WTC11 (cell line): Measurements from ENCODE around the gene CCDC34. TPM values are rescaled to one million over a fixed set of nuclear protein-coding genes. Genes with fewer than 3 reads are reported as not detected.
"Not testable (repeated sequence)": the region's sequence is repeated elsewhere in the genome, so short reads cannot be mapped to it uniquely, and the experiment has no call there.

ENCODE experiments used
- ATAC-seq: fragments of 200-7000 bp; cut with Tn5 transposase; 2 replicates; pipeline ENCODE4 v1.10.0; 2021; ENCODE audit warnings: mild to moderate bottlenecking, moderate library complexity
- CTCF ChIA-PET: fragments of 300-600 bp; sonication (Branson Sonifier 250); formaldehyde crosslinking; loops from one replicate; lab custom pipeline; 2021; ENCODE audit warnings: antibody characterized with exemption; lab: Charles Lee
- POLR2A ChIA-PET: fragments of 350-600 bp; sonication (Branson Sonifier 250); formaldehyde crosslinking; loops from one replicate; lab custom pipeline; 2021; ENCODE audit warnings: antibody characterized with exemption; lab: Charles Lee
- DNase-seq: peaks from one replicate; pipeline ENCODE4 v3.0.0; 2021; ENCODE audit warnings: low spot score
- H3K27ac Mint-ChIP-seq: 2 replicates; pipeline ENCODE4 v1.8.0; 2021; ENCODE audit warnings: mixed read lengths
- H3K27me3 Mint-ChIP-seq: 2 replicates; pipeline ENCODE4 v1.8.0; 2021; ENCODE audit warnings: low read depth, mild to moderate bottlenecking, moderate library complexity, mixed read lengths
- H3K36me3 Mint-ChIP-seq: 2 replicates; pipeline ENCODE4 v1.8.0; 2021; ENCODE audit warnings: mixed read lengths
- H3K4me1 Mint-ChIP-seq: 2 replicates; pipeline ENCODE4 v1.8.0; 2022; ENCODE audit warnings: mixed read lengths
- H3K4me3 Mint-ChIP-seq: 2 replicates; pipeline ENCODE4 v1.8.0; 2021; ENCODE audit warnings: mild to moderate bottlenecking, moderate library complexity, mixed read lengths
- H3K9me3 Mint-ChIP-seq: 2 replicates; pipeline ENCODE4 v1.8.0; 2021; ENCODE audit warnings: mixed read lengths
- CREM ChIP-seq: sonication (generic); formaldehyde crosslinking; IDR thresholded peaks from 2 replicates; pipeline ENCODE4 v1.8.1; 2022; ENCODE audit warnings: mild to moderate bottlenecking, missing genetic modification reagents, moderate library complexity
- GABPB1 ChIP-seq: sonication (generic); formaldehyde crosslinking; IDR thresholded peaks from 2 replicates; pipeline ENCODE4 v1.8.1; 2023; ENCODE audit warnings: mild to moderate bottlenecking, missing genetic modification reagents
- GRHL2 ChIP-seq: fragments of 250-450 bp; sonication (Bioruptor Pico); IDR thresholded peaks from 2 replicates; pipeline ENCODE4 v1.8.0; 2022; ENCODE audit warnings: mild to moderate bottlenecking, moderate library complexity; ENCODE audit not compliant: insufficient replicate concordance, severe bottlenecking
- JUN ChIP-seq: sonication (generic); formaldehyde crosslinking; IDR thresholded peaks from 2 replicates; pipeline ENCODE4 v1.8.0; 2023; ENCODE audit warnings: mild to moderate bottlenecking, missing genetic modification reagents
- MYBL2 ChIP-seq: sonication (generic); formaldehyde crosslinking; IDR thresholded peaks from 2 replicates; pipeline ENCODE4 v1.8.1; 2023; ENCODE audit warnings: mild to moderate bottlenecking, moderate library complexity, missing genetic modification reagents
- ZNF416 ChIP-seq: fragments of 250-450 bp; sonication (Bioruptor Pico); IDR thresholded peaks from 2 replicates; pipeline ENCODE4 v1.9.0; 2021; ENCODE audit warnings: mild to moderate bottlenecking, inconsistent platforms
- total RNA-seq: library from RNA; stranded (reverse); gene quantifications from 3 replicates; pipeline ENCODE4 v1.2.3, GENCODE V29; 2021
- TF ChIP-seq, protein P1 (sequence below): sonication (generic); formaldehyde crosslinking; IDR thresholded peaks from 2 replicates; pipeline ENCODE4 v1.8.0; 2022; ENCODE audit warnings: missing genetic modification reagents
- TF ChIP-seq, protein P2 (sequence below): sonication (generic); formaldehyde crosslinking; IDR thresholded peaks from 2 replicates; pipeline ENCODE4 v1.8.1; 2023; ENCODE audit warnings: mild to moderate bottlenecking, missing genetic modification reagents, moderate library complexity
- TF ChIP-seq, protein P3 (sequence below): sonication (generic); formaldehyde crosslinking; IDR thresholded peaks from 2 replicates; pipeline ENCODE4 v1.8.1; 2022; ENCODE audit warnings: mild to moderate bottlenecking, moderate library complexity, missing genetic modification reagents
- TF ChIP-seq, protein P4 (sequence below): fragments of 250-450 bp; sonication (Bioruptor Pico); IDR thresholded peaks from 2 replicates; pipeline ENCODE4 v1.9.0; 2021; ENCODE audit warnings: mild to moderate bottlenecking
- TF ChIP-seq, protein P5 (sequence below): sonication (generic); formaldehyde crosslinking; IDR thresholded peaks from 2 replicates; pipeline ENCODE4 v1.8.0; 2023; ENCODE audit warnings: mild to moderate bottlenecking, missing genetic modification reagents

CCDC34 gene
- total RNA-seq, 1 experiment from 2014 or later: 23.7 TPM

DNA sequence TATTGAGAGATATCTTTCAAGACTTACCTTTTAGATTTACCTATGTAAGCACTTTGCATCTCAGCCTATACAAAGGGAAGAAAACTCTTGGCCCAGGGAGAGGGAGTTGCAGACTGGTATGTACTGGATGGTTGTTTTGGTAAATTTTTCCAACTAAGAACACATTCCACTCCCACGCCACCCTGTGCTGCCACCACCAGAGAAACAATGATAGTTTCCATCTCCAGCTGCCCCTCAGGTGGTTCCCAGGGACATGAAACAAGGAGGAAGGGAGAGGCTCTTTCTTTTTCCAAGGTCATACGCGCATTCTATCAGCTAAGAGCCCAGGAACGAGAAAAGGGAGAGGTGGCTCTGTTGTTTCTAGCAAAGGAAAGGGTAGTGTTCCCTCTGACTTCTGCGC lies 34.4 kb downstream of the CCDC34 start (continued):
- TF ChIP-seq, protein P1, sequence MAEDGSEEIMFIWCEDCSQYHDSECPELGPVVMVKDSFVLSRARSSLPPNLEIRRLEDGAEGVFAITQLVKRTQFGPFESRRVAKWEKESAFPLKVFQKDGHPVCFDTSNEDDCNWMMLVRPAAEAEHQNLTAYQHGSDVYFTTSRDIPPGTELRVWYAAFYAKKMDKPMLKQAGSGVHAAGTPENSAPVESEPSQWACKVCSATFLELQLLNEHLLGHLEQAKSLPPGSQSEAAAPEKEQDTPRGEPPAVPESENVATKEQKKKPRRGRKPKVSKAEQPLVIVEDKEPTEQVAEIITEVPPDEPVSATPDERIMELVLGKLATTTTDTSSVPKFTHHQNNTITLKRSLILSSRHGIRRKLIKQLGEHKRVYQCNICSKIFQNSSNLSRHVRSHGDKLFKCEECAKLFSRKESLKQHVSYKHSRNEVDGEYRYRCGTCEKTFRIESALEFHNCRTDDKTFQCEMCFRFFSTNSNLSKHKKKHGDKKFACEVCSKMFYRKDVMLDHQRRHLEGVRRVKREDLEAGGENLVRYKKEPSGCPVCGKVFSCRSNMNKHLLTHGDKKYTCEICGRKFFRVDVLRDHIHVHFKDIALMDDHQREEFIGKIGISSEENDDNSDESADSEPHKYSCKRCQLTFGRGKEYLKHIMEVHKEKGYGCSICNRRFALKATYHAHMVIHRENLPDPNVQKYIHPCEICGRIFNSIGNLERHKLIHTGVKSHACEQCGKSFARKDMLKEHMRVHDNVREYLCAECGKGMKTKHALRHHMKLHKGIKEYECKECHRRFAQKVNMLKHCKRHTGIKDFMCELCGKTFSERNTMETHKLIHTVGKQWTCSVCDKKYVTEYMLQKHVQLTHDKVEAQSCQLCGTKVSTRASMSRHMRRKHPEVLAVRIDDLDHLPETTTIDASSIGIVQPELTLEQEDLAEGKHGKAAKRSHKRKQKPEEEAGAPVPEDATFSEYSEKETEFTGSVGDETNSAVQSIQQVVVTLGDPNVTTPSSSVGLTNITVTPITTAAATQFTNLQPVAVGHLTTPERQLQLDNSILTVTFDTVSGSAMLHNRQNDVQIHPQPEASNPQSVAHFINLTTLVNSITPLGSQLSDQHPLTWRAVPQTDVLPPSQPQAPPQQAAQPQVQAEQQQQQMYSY: no peak
- TF ChIP-seq, protein P2, sequence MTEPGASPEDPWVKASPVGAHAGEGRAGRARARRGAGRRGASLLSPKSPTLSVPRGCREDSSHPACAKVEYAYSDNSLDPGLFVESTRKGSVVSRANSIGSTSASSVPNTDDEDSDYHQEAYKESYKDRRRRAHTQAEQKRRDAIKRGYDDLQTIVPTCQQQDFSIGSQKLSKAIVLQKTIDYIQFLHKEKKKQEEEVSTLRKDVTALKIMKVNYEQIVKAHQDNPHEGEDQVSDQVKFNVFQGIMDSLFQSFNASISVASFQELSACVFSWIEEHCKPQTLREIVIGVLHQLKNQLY (CRISPR knock-in tag): no peak

DNA sequence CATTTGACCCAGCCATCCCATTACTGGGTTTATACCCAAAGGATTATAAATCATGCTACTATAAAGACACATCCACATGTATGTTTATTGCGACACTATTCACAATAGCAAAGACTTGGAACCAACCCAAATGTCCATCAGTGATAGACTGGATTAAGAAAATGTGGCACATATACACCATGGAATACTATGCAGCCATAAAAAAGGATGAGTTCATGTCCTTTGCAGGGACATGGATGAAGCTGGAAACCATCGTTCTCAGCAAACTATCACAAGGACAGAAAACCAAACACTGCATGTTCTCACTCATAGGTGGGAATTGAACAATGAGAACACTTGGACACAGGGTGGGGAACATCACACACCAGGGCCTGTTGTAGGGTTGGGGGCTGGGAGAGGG lies 36.0 kb downstream of the CCDC34 start:
- POLR2A ChIA-PET, H3K27me3 Mint-ChIP-seq, CTCF ChIA-PET, DNase-seq, H3K4me3 Mint-ChIP-seq, ATAC-seq, H3K27ac Mint-ChIP-seq: not testable (repeated sequence)
- Mint-ChIP-seq H3K36me3 (peaks cover 29% of the 10 kb centered on the region), H3K4me1 (peaks cover 34% of the 10 kb centered on the region), H3K9me3 (peaks cover 30% of the 10 kb centered on the region)

DNA sequence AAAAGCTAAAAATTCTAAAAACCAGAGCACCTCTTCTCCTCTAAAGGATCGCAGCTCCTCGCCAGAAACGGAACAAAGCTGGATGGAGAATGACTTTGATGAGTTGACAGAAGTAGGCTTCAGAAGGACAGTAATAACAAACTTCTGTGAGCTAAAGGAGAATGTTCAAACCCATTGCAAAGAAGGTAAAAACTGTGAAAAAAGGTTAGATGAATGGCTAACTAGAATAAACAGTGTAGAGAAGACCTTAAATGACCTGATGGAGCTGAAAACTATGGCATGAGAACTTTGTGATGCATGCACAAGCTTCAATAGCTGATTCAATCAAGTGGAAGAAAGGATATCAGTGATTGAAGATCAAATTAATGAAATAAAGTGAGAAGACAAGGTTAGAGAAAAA lies 40.8 kb downstream of the CCDC34 start:
- ATAC-seq, H3K4me1 Mint-ChIP-seq, H3K27ac Mint-ChIP-seq, CTCF ChIA-PET, POLR2A ChIA-PET, H3K4me3 Mint-ChIP-seq, DNase-seq, H3K27me3 Mint-ChIP-seq: not testable (repeated sequence)
- Mint-ChIP-seq H3K36me3 (peaks cover 42% of the 10 kb centered on the region), H3K9me3 (peaks cover 44% of the 10 kb centered on the region)

DNA sequence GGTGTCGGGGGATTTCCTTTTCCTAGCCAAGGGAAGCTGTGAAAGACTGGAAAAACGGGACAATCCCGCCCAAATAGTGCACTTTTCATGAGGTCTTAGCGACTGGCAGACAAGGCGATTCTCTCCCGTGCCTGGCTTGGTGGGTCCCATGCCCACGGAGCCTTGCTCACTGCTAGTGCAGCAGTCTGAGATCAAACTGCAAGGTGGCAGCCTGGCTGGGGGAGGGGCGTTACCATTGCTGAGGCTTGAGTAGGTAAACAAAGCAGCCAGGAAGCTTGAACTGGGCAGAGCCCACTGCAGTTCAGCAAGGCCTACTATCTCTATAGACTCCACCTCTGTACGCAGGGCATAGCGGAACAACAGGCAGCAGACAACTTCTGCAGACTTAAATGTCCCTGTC lies 41.7 kb downstream of the CCDC34 start:
- H3K4me1 Mint-ChIP-seq, H3K27ac Mint-ChIP-seq, POLR2A ChIA-PET, H3K4me3 Mint-ChIP-seq, CTCF ChIA-PET, H3K27me3 Mint-ChIP-seq, DNase-seq, ATAC-seq: not testable (repeated sequence)
- Mint-ChIP-seq H3K36me3 (peaks cover 37% of the 10 kb centered on the region), H3K9me3 (peaks cover 39% of the 10 kb centered on the region)

DNA sequence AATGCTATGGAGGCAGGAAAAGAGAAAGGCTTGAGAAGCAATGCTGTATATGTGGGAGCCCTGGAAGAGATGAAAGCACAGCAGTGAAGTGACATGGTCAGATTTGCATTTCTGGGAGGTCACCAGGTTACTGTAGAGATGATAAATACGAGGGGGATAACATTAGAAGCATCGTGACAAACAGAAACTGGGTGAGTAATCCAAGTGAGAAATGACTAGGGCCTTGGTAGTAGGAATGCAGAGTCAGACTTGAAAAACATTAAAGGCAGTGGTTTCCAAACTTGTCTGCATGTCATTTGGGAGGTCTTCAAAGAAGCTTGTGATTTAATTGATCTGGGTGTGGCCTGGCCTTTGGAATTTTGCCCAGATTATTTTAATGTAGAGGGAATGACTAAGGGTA lies 43.9 kb downstream of the CCDC34 start:
- no peak for TF ChIP-seq JUN (CRISPR knock-in tag)
- no peak for TF ChIP-seq MYBL2 (CRISPR knock-in tag)
- TF ChIP-seq GABPB1 (CRISPR knock-in tag): no peak
- TF ChIP-seq, protein P3, sequence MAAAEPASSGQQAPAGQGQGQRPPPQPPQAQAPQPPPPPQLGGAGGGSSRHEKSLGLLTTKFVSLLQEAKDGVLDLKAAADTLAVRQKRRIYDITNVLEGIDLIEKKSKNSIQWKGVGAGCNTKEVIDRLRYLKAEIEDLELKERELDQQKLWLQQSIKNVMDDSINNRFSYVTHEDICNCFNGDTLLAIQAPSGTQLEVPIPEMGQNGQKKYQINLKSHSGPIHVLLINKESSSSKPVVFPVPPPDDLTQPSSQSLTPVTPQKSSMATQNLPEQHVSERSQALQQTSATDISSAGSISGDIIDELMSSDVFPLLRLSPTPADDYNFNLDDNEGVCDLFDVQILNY (CRISPR knock-in tag): no peak
- TF ChIP-seq, protein P4, sequence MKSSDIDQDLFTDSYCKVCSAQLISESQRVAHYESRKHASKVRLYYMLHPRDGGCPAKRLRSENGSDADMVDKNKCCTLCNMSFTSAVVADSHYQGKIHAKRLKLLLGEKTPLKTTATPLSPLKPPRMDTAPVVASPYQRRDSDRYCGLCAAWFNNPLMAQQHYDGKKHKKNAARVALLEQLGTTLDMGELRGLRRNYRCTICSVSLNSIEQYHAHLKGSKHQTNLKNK (CRISPR knock-in tag): no peak
- no peak for TF ChIP-seq CREM (CRISPR knock-in tag)
- no peak for TF ChIP-seq ZNF416
- TF ChIP-seq GRHL2 (CRISPR knock-in tag): no peak
- TF ChIP-seq, protein P5, sequence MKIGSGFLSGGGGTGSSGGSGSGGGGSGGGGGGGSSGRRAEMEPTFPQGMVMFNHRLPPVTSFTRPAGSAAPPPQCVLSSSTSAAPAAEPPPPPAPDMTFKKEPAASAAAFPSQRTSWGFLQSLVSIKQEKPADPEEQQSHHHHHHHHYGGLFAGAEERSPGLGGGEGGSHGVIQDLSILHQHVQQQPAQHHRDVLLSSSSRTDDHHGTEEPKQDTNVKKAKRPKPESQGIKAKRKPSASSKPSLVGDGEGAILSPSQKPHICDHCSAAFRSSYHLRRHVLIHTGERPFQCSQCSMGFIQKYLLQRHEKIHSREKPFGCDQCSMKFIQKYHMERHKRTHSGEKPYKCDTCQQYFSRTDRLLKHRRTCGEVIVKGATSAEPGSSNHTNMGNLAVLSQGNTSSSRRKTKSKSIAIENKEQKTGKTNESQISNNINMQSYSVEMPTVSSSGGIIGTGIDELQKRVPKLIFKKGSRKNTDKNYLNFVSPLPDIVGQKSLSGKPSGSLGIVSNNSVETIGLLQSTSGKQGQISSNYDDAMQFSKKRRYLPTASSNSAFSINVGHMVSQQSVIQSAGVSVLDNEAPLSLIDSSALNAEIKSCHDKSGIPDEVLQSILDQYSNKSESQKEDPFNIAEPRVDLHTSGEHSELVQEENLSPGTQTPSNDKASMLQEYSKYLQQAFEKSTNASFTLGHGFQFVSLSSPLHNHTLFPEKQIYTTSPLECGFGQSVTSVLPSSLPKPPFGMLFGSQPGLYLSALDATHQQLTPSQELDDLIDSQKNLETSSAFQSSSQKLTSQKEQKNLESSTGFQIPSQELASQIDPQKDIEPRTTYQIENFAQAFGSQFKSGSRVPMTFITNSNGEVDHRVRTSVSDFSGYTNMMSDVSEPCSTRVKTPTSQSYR (CRISPR knock-in tag): no peak
- H3K4me3 Mint-ChIP-seq: no peak overlapping the region
- H3K36me3 Mint-ChIP-seq: peaks cover 27% of the 10 kb centered on the region
- ChIA-PET POLR2A (no interaction called here), CTCF (no interaction called here)
- H3K27ac Mint-ChIP-seq: no peak overlapping the region
- H3K9me3 Mint-ChIP-seq: peaks cover 31% of the 10 kb centered on the region
- ATAC-seq: no peak
- peaks cover 3% of the 10 kb centered on the region for H3K4me1 Mint-ChIP-seq
- DNase-seq: no peak
- peaks cover 2% of the 10 kb centered on the region; the same call in 1 of the 2 replicates for H3K27me3 Mint-ChIP-seq
